Thoracic aorta (tissue), 2 donors: Measurements from ENCODE around the gene TMED10. TPM values are rescaled to one million over a fixed set of nuclear protein-coding genes. Genes with fewer than 3 reads are reported as not detected.
A peak's percentile ranks its signal among the peaks of the same experiment; 100 is the strongest.

ENCODE experiments used
- ATAC-seq: fragments of 150-250 bp; one replicate; pipeline ENCODE4 v1.8.0; 2017; ENCODE audit warnings: low read depth; ENCODE audit not compliant: insufficient number of reproducible peaks, low FRiP score
- DNase-seq: peaks from one replicate; pipeline ENCODE4 v3.0.0-alpha.2; 2020; ENCODE audit warnings: low spot score
- H3K27ac ChIP-seq, 2 donors: fragments of 200-600 bp; sonication (generic); 1 replicate in 1 of 2; 2 replicates in 1 of 2; pipeline ENCODE4 v1.5.1; 2016; ENCODE audit warnings: mild to moderate bottlenecking in 2 of 2, moderate library complexity in 2 of 2
- H3K27me3 ChIP-seq: fragments of 200-600 bp; sonication (generic); replicated peaks from 2 replicates; pipeline ENCODE4 v1.6.0; 2016; ENCODE audit warnings: mild to moderate bottlenecking; ENCODE audit not compliant: insufficient read depth
- H3K36me3 ChIP-seq: fragments of 200-600 bp; sonication (generic); one replicate; pipeline ENCODE4 v1.5.1; 2016
- H3K4me1 ChIP-seq, 2 donors: fragments of 200-600 bp; sonication (generic); 1 replicate in 1 of 2; 2 replicates in 1 of 2; pipeline versions ENCODE4 v1.5.1 to v1.6.0; 2016; ENCODE audit warnings: low read depth in 2 of 2, mild to moderate bottlenecking in 1 of 2; ENCODE audit not compliant: control insufficient read depth in 1 of 2
- H3K4me3 ChIP-seq: fragments of 200-600 bp; sonication (generic); 2 replicates; pipeline ENCODE4 v1.5.1; 2016; ENCODE audit warnings: mild to moderate bottlenecking
- H3K9me3 ChIP-seq: fragments of 200-600 bp; sonication (generic); 2 replicates; pipeline ENCODE4 v1.5.1; 2016
- total RNA-seq, 2 donors: library from RNA; depleted of rRNA; stranded (reverse); fragments of >200 nt; gene quantifications; one replicate each; pipeline versions ENCODE4 v1.1.0 to v1.2.3, GENCODE V29; 2016
- TF ChIP-seq, protein P1 (sequence below): fragments of 200-600 bp; sonication (generic); IDR thresholded peaks from one replicate; pipeline ENCODE4 v1.5.1; 2019; ENCODE audit warnings: antibody characterized with exemption

The TMED10 gene
- total RNA-seq, result 100 to 1,000 TPM; 258 to 342 TPM

DNA sequence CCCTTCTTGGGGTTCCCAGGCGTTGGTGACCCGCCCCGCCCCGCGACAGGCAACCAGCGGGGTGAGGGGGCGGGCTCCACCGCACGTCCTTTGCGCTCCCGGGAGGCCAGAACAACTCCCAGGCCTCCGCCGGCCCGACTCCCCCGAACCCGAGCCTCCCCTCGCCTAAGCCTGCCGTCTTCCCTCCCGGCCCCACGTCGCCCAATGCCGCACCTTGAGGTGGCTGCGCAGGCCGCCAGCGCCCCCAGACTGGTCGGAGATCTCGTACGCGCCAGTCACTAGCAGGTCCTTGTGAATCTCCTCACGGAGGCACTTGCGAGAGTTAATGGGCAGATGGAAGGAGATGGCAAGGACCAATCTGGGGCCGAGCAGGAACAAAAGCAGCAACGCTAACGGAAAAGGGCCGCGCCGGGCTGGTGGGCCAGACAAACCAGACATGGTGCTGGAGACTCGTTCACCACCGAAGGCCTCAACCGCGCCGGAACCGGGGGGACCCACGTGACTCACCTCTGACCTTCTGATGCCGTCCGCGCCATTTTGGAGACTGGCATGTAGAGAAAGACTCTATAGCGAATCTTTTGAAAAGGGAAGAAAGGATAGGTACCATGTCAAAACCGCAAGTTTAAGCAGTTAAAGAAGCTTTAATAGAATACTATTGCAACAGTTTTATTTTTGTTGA, at the start of gene TMED10:
Gene TMED10 (minus strand): TSS at position 471 of the 679 bp plus-strand sequence. CDS start 33 bp downstream, at position 438.
- H3K9me3 ChIP-seq, result no peaks in the 10 kb centered on the region
- DNase-seq (peak; percentile 52), ATAC-seq (peak; percentile 93)
- H3K36me3 ChIP-seq, result no peaks in the 10 kb centered on the region
- peak within 1 kb of the TSS; percentile 100 for H3K4me3 ChIP-seq
- TF ChIP-seq, protein P1, sequence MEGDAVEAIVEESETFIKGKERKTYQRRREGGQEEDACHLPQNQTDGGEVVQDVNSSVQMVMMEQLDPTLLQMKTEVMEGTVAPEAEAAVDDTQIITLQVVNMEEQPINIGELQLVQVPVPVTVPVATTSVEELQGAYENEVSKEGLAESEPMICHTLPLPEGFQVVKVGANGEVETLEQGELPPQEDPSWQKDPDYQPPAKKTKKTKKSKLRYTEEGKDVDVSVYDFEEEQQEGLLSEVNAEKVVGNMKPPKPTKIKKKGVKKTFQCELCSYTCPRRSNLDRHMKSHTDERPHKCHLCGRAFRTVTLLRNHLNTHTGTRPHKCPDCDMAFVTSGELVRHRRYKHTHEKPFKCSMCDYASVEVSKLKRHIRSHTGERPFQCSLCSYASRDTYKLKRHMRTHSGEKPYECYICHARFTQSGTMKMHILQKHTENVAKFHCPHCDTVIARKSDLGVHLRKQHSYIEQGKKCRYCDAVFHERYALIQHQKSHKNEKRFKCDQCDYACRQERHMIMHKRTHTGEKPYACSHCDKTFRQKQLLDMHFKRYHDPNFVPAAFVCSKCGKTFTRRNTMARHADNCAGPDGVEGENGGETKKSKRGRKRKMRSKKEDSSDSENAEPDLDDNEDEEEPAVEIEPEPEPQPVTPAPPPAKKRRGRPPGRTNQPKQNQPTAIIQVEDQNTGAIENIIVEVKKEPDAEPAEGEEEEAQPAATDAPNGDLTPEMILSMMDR, result no peak
- peak within 1 kb of the TSS; percentile 96 to 99 for H3K27ac ChIP-seq
- H3K27me3 ChIP-seq, result no peaks in the 10 kb centered on the region
- H3K4me1 ChIP-seq, result peaks cover 10 to 33% of the 10 kb centered on the region in 2 donors

DNA sequence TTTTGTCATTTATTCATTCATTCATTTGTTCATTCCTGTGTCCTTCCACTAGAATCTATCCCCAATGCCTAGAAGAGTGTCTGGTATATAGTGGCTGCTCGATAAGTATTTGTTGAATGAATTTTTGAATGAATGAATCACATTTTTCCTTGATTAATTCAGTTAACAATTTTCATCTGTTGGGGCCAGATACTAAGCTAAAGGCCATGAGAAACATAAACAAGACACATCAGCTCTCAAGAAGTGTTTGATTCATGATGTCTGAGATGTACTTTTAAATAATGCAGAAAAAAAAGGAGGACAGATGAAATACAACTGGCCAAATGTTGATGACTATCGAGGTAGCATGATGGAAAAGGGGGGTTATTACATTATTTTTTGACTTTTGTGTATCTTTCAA, 48.1 kb upstream of the TMED10 start:
- Histone ChIP-seq H3K4me3 (no peak overlapping the region), H3K27me3 (no peaks in the 10 kb centered on the region), H3K36me3 (no peaks in the 10 kb centered on the region), H3K4me1 (no peaks in the 10 kb centered on the region), H3K9me3 (no peaks in the 10 kb centered on the region), H3K27ac (no peak overlapping the region)
- DNase-seq (no peak), ATAC-seq (no peak)
- TF ChIP-seq, protein P1, result no peak

DNA sequence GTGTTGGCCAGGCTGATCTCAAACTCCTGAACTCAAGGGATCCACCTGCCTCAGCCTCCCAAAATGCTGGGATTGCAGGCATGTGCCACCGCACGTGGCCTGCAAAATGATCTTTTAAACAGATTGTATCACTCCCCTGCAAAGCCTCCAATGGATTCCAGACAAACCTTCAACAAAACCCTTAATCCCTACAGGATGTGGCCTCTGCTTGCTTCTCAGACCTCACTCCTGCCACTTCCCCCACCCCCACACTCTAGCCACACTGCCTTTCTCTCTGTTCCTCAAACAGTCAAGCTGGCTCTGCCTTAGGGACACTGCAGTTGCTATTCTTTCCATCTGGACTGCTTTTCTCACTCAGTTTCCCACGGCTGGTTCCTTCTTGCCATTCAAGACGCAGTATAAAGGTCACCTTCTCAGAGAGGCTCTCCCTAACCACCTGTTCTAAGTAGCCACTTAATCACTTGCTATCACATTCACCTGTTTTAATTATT, 47.3 kb upstream of the TMED10 start:
- Histone ChIP-seq H3K4me1 (no peaks in the 10 kb centered on the region), H3K36me3 (no peaks in the 10 kb centered on the region), H3K27ac (no peak overlapping the region), H3K9me3 (no peaks in the 10 kb centered on the region), H3K27me3 (no peaks in the 10 kb centered on the region), H3K4me3 (no peak overlapping the region)
- ATAC-seq, result no peak
- no peak for DNase-seq
- TF ChIP-seq, protein P1, result no peak

DNA sequence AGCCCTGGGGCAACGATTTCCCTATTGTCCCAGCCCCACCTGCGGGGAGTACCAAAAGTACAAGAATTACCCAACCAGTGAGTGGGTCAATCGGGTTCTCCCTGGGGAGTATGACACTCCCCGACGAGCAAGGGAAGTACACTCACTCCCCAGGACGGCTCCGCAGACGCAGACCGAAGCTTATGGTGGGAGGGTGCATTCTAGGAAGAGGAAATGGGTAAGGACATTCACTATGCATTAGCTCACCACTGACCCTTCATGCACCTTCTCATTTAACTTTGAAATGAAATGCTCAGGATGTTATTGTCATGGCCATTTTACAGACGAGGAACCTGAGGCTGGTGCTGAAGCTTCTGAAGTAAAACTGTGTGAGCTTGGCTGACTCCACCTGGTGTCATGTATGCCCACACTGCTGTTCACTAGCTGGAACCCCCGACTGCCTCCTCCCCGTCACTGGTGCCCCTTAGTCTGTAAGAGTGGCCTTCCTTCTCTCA, 45.8 kb upstream of the TMED10 start:
- TF ChIP-seq, protein P1, result no peak
- Histone ChIP-seq H3K27ac (no peak overlapping the region), H3K36me3 (no peaks in the 10 kb centered on the region), H3K9me3 (no peaks in the 10 kb centered on the region), H3K27me3 (no peaks in the 10 kb centered on the region), H3K4me1 (no peaks in the 10 kb centered on the region), H3K4me3 (no peak overlapping the region)
- ATAC-seq, result no peak
- no peak for DNase-seq

DNA sequence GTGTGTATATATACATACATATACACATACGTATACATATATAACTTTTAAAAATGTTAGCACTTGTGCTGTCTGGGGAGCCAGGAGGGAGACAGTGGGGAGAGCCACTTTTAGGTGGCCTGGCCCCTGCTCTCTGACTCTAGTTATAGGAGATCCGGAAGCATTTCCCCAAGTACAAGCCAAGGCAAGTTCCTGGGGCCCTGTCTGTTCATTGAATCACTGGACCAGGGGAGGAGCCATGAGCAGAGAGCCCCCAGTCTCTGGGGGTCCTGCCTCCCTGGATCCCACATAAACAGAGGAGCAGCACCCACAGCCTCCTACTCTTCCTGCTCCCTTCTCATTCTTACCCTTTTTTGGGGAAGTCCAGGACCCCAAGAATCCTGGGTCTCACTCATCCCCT, 45.4 kb upstream of the TMED10 start:
- Histone ChIP-seq H3K27me3 (no peaks in the 10 kb centered on the region), H3K27ac (no peak overlapping the region), H3K9me3 (no peaks in the 10 kb centered on the region), H3K4me3 (no peak overlapping the region), H3K36me3 (no peaks in the 10 kb centered on the region), H3K4me1 (no peaks in the 10 kb centered on the region)
- ATAC-seq, result no peak
- TF ChIP-seq, protein P1, result no peak
- DNase-seq, result no peak
